GM12878 (cell line): Measurements from ENCODE around the gene LRRC41. TPM values are rescaled to one million over a fixed set of nuclear protein-coding genes. Genes with fewer than 3 reads are reported as not detected.

ENCODE experiments used
- ASH2L ChIP-seq: fragments of 300-600, 200-600 bp; sonication (generic); IDR thresholded peaks from 2 replicates; pipeline ENCODE4 v1.6.1; 2017; ENCODE audit warnings: low read depth, mild to moderate bottlenecking, borderline replicate concordance
- DPF2 ChIP-seq: fragments of 450-650 bp; IDR thresholded peaks from 2 replicates; pipeline ENCODE4 v1.6.1; 2017; ENCODE audit warnings: mild to moderate bottlenecking
- MEF2B ChIP-seq: fragments of 450-650 bp; IDR thresholded peaks from 2 replicates; pipeline ENCODE4 v1.6.1; 2018; ENCODE audit warnings: mild to moderate bottlenecking, moderate library complexity; ENCODE audit not compliant: partially characterized antibody, poor library complexity, severe bottlenecking
- MTA2 ChIP-seq: fragments of 450-650 bp; IDR thresholded peaks from 2 replicates; pipeline ENCODE4 v1.6.1; 2016; ENCODE audit warnings: low read depth, mild to moderate bottlenecking, moderate library complexity
- MXI1 ChIP-seq: fragments of 150-350 bp; IDR thresholded peaks from 2 replicates; pipeline ENCODE4 v1.6.1; 2011; ENCODE audit warnings: low read depth, mild to moderate bottlenecking, inconsistent platforms, low read length, improper control_type of control experiment
- NFYB ChIP-seq: IDR thresholded peaks from 2 replicates; pipeline ENCODE4 v1.6.1; 2011; ENCODE audit warnings: low read depth, mild to moderate bottlenecking, low read length, improper control_type of control experiment, moderate library complexity; ENCODE audit not compliant: insufficient read depth
- PAX5 ChIP-seq: IDR thresholded peaks from 2 replicates; pipeline ENCODE4 v1.6.1; 2011; ENCODE audit warnings: low read depth, low read length, borderline replicate concordance
- POLR2A ChIP-seq: IDR thresholded peaks from 2 replicates; pipeline ENCODE4 v1.6.1; 2011; ENCODE audit warnings: low read depth, mild to moderate bottlenecking, low read length
- POLR2AphosphoS2 ChIP-seq: IDR thresholded peaks from 2 replicates; pipeline ENCODE4 v1.6.1; 2011; ENCODE audit warnings: low read depth, mild to moderate bottlenecking, low read length, improper control_type of control experiment, moderate library complexity
- RB1 ChIP-seq: fragments of 450-650 bp; formaldehyde crosslinking; IDR thresholded peaks from 2 replicates; pipeline ENCODE4 v1.6.1; 2017; ENCODE audit warnings: mild to moderate bottlenecking, borderline replicate concordance
- RCOR1 ChIP-seq: conservative IDR thresholded peaks from 2 replicates; pipeline ENCODE4 v1.6.1; 2012; ENCODE audit warnings: low read depth, low read length, improper control_type of control experiment
- SMAD1 ChIP-seq: fragments of 450-650 bp; IDR thresholded peaks from 2 replicates; pipeline ENCODE4 v1.6.1; 2018; ENCODE audit warnings: mild to moderate bottlenecking, low read depth; ENCODE audit not compliant: partially characterized antibody
- ZNF24 ChIP-seq: fragments of 450-650 bp; IDR thresholded peaks from 2 replicates; pipeline ENCODE4 v1.6.1; 2017; ENCODE audit warnings: antibody characterized with exemption, mild to moderate bottlenecking
- ZNF274 ChIP-seq: IDR thresholded peaks from one replicate; pipeline ENCODE4 v1.8.0; 2011; ENCODE audit not compliant: insufficient read length, insufficient read depth
- polyA plus RNA-seq, 11 experiments: library from polyadenylated mRNA; depleted of rRNA in 4 of 11; unstranded in 6 of 11; stranded (reverse) in 5 of 11; fragments of >200 nt; fragmentation: Nextera tagmentation in 4 of 11; fragmentation: Illumina TruSeq in 1 of 11; extraction: Ambion mirVana in 4 of 11; extraction: Trizol in 1 of 11; gene quantifications; 1 replicate in 1 of 11; 2 replicates in 10 of 11; pipeline versions ENCODE4 v1.2.1 to v1.2.3, GENCODE V29; 2011 to 2016; ENCODE audit warnings: inconsistent platforms in 2 of 11, missing spikeins in 2 of 11, low read depth in 1 of 11
- total RNA-seq, 4 experiments: library from RNA; depleted of rRNA in 3 of 4; stranded (reverse); fragments of >200 nt in 3 of 4; fragmentation: Illumina TruSeq in 1 of 4; extraction: Trizol in 1 of 4; gene quantifications; 2 replicates each; pipeline versions ENCODE4 v1.2.1 to v1.2.3, GENCODE V29; 2013 to 2021
- TF ChIP-seq, protein P1 (sequence below): fragments of 450-650 bp; IDR thresholded peaks from 2 replicates; pipeline ENCODE4 v1.6.1; 2016; ENCODE audit warnings: mild to moderate bottlenecking
- TF ChIP-seq, protein P2 (sequence below): IDR thresholded peaks from 2 replicates; pipeline ENCODE4 v1.6.1; 2012; ENCODE audit warnings: improper control_type of control experiment, low read depth, low read length; ENCODE audit not compliant: insufficient replicate concordance
- TF ChIP-seq, protein P3 (sequence below): fragments of 450-650 bp; IDR thresholded peaks from 2 replicates; pipeline ENCODE4 v1.6.1; 2018; ENCODE audit warnings: mild to moderate bottlenecking, low read depth, moderate library complexity; ENCODE audit not compliant: partially characterized antibody

Gene LRRC41
- total and polyA plus RNA-seq, 10 of the 15 experiments (the other 5 are each of a cell fraction or from before 2014, with no cell fraction given) = 12.0 to 79.9 (median 48.5) TPM

DNA sequence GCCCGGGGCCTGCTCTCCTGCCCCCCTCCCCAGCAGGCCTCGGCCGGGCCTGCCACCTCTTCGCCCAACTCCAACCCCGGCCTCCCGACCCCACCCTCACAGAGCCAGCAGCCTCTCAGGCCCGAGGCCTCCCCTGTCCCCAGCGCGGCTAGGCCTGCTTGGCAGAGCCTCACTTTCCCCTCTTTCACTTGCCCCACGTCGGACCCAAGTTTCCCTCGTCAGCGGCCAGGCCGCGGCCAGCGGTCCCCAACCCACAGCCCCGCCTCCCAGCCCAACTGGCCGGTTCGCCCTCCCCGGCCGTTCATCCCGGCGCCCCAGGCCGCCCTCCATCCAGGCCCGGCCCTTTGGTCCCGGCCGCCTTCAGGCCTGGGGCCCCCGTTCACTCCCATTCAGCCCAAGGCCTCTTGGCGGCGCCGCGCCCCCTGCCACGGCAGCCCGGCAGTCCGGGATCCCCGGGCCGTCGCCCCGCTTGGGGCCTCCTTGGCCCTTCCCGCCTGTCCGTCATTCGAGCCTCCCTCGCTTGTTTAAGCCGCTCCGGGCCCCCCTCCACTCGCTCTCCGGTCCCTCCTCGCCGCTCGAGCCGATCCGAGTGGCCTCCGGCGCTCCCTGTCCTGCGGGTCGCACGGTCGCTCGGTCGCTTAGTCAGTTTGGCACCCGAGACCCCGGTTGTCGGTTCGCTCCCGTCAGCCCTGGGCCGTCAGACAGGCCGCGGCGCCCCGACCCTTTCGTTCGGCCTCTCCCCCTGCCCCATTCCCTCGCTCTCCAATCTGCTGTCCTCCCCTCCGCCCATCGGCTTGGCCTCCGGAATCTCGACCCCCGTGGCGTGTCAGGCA lies 1.4 kb downstream of the LRRC41 start (continued):
- TF ChIP-seq NFYB = no peak
- peak; percentile 65 for TF ChIP-seq POLR2A
- TF ChIP-seq ZNF24 = no peak
- TF ChIP-seq, protein P1, sequence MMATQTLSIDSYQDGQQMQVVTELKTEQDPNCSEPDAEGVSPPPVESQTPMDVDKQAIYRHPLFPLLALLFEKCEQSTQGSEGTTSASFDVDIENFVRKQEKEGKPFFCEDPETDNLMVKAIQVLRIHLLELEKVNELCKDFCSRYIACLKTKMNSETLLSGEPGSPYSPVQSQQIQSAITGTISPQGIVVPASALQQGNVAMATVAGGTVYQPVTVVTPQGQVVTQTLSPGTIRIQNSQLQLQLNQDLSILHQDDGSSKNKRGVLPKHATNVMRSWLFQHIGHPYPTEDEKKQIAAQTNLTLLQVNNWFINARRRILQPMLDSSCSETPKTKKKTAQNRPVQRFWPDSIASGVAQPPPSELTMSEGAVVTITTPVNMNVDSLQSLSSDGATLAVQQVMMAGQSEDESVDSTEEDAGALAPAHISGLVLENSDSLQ = peak; percentile 89
- TF ChIP-seq DPF2 = peak; percentile 41; the same call in 1 of the 2 replicates
- 0 out of 2 replicates have a peak, but pooled peaks have one; percentile 73 for TF ChIP-seq RCOR1
- 0 out of 2 replicates have a peak, but pooled peaks have one; percentile 21 for TF ChIP-seq MXI1
- TF ChIP-seq POLR2AphosphoS2 = peak; percentile 33; the same call in 1 of the 2 replicates
- TF ChIP-seq RB1 = no peak
- no peak for TF ChIP-seq MTA2
- TF ChIP-seq ASH2L = peak; percentile 30; the same call in 1 of the 2 replicates
- TF ChIP-seq, protein P2, sequence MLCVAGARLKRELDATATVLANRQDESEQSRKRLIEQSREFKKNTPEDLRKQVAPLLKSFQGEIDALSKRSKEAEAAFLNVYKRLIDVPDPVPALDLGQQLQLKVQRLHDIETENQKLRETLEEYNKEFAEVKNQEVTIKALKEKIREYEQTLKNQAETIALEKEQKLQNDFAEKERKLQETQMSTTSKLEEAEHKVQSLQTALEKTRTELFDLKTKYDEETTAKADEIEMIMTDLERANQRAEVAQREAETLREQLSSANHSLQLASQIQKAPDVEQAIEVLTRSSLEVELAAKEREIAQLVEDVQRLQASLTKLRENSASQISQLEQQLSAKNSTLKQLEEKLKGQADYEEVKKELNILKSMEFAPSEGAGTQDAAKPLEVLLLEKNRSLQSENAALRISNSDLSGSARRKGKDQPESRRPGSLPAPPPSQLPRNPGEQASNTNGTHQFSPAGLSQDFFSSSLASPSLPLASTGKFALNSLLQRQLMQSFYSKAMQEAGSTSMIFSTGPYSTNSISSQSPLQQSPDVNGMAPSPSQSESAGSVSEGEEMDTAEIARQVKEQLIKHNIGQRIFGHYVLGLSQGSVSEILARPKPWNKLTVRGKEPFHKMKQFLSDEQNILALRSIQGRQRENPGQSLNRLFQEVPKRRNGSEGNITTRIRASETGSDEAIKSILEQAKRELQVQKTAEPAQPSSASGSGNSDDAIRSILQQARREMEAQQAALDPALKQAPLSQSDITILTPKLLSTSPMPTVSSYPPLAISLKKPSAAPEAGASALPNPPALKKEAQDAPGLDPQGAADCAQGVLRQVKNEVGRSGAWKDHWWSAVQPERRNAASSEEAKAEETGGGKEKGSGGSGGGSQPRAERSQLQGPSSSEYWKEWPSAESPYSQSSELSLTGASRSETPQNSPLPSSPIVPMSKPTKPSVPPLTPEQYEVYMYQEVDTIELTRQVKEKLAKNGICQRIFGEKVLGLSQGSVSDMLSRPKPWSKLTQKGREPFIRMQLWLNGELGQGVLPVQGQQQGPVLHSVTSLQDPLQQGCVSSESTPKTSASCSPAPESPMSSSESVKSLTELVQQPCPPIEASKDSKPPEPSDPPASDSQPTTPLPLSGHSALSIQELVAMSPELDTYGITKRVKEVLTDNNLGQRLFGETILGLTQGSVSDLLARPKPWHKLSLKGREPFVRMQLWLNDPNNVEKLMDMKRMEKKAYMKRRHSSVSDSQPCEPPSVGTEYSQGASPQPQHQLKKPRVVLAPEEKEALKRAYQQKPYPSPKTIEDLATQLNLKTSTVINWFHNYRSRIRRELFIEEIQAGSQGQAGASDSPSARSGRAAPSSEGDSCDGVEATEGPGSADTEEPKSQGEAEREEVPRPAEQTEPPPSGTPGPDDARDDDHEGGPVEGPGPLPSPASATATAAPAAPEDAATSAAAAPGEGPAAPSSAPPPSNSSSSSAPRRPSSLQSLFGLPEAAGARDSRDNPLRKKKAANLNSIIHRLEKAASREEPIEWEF = no peak
- TF ChIP-seq, protein P3, sequence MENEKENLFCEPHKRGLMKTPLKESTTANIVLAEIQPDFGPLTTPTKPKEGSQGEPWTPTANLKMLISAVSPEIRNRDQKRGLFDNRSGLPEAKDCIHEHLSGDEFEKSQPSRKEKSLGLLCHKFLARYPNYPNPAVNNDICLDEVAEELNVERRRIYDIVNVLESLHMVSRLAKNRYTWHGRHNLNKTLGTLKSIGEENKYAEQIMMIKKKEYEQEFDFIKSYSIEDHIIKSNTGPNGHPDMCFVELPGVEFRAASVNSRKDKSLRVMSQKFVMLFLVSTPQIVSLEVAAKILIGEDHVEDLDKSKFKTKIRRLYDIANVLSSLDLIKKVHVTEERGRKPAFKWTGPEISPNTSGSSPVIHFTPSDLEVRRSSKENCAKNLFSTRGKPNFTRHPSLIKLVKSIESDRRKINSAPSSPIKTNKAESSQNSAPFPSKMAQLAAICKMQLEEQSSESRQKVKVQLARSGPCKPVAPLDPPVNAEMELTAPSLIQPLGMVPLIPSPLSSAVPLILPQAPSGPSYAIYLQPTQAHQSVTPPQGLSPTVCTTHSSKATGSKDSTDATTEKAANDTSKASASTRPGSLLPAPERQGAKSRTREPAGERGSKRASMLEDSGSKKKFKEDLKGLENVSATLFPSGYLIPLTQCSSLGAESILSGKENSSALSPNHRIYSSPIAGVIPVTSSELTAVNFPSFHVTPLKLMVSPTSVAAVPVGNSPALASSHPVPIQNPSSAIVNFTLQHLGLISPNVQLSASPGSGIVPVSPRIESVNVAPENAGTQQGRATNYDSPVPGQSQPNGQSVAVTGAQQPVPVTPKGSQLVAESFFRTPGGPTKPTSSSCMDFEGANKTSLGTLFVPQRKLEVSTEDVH = no peak
- no peak for TF ChIP-seq ZNF274
- no peak for TF ChIP-seq MEF2B
- no peak for TF ChIP-seq SMAD1
- no peak for TF ChIP-seq PAX5
